ENCODE measurements around the gene MAPKAPK3.

- TF ChIP-seq, protein P1, sequence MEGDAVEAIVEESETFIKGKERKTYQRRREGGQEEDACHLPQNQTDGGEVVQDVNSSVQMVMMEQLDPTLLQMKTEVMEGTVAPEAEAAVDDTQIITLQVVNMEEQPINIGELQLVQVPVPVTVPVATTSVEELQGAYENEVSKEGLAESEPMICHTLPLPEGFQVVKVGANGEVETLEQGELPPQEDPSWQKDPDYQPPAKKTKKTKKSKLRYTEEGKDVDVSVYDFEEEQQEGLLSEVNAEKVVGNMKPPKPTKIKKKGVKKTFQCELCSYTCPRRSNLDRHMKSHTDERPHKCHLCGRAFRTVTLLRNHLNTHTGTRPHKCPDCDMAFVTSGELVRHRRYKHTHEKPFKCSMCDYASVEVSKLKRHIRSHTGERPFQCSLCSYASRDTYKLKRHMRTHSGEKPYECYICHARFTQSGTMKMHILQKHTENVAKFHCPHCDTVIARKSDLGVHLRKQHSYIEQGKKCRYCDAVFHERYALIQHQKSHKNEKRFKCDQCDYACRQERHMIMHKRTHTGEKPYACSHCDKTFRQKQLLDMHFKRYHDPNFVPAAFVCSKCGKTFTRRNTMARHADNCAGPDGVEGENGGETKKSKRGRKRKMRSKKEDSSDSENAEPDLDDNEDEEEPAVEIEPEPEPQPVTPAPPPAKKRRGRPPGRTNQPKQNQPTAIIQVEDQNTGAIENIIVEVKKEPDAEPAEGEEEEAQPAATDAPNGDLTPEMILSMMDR (IDR thresholded peaks at IDR 0.05; ENCODE audit: low read depth, low read length, poor library complexity, severe bottlenecking), result no peak
- TF ChIP-seq EZH2phosphoT487 (IDR thresholded peaks at IDR 0.05; ENCODE audit: borderline replicate concordance, low read length), result no peak
Observed at GRCh38 chr3:50604110-50604621, 12.8 kb upstream of the MAPKAPK3 start.

Measured in DOHH2 (cell line).